Muscle layer of duodenum (tissue), 2 donors: ENCODE data around the gene MYRIP.

Experiments used
- H3K27ac ChIP-seq: one replicate; pipeline ENCODE4 v1.7.0; 2013; ENCODE audit warnings: mild to moderate bottlenecking, low read length
- H3K27me3 ChIP-seq: one replicate; pipeline ENCODE4 v1.7.0; 2013; ENCODE audit warnings: low read depth, mild to moderate bottlenecking, control low read depth, low read length
- H3K36me3 ChIP-seq, 2 donors: one replicate each; pipeline ENCODE4 v1.7.0; 2013; ENCODE audit warnings: low read length in 2 of 2, control low read depth in 1 of 2, mild to moderate bottlenecking in 1 of 2; ENCODE audit not compliant: insufficient read depth in 2 of 2, control insufficient read depth in 1 of 2
- H3K4me1 ChIP-seq, 2 donors: one replicate each; pipeline ENCODE4 v1.7.0; 2013; ENCODE audit warnings: low read length in 2 of 2, mild to moderate bottlenecking in 2 of 2, control low read depth in 1 of 2, moderate library complexity in 1 of 2; ENCODE audit not compliant: insufficient read depth in 2 of 2, control insufficient read depth in 1 of 2
- H3K4me3 ChIP-seq, 2 donors: one replicate each; pipeline ENCODE4 v1.7.0; 2013; ENCODE audit warnings: low read length in 2 of 2, low read depth in 1 of 2, mild to moderate bottlenecking in 1 of 2
- H3K9me3 ChIP-seq, 2 donors: one replicate each; pipeline ENCODE4 v1.7.0; 2013; ENCODE audit warnings: low read length in 2 of 2, control low read depth in 1 of 2, mild to moderate bottlenecking in 1 of 2; ENCODE audit not compliant: control insufficient read depth in 1 of 2
- donor health status: healthy.

The MYRIP gene

GRCh38 chr3:40143283-40144090 is 334.1 kb downstream of the MYRIP start:
- H3K9me3 ChIP-seq, result peaks cover 0 to 6% of the 10 kb centered on the region in 2 donors
- H3K36me3 ChIP-seq, result no peaks in the 10 kb centered on the region
- H3K4me1 ChIP-seq, result no peaks in the 10 kb centered on the region
- no peaks in the 10 kb centered on the region for H3K27me3 ChIP-seq
- H3K4me3 ChIP-seq, result no peak overlapping the region
- no peak overlapping the region for H3K27ac ChIP-seq

GRCh38 chr3:40148827-40149226 is 339.4 kb downstream of the MYRIP start:
- H3K4me3 ChIP-seq, result no peak overlapping the region
- no peaks in the 10 kb centered on the region for H3K4me1 ChIP-seq

GRCh38 chr3:40152482-40153133 is 343.2 kb downstream of the MYRIP start:
- H3K27ac ChIP-seq, result no peak overlapping the region
- H3K36me3 ChIP-seq, result no peaks in the 10 kb centered on the region
- H3K4me3 ChIP-seq, result no peak overlapping the region

More at GRCh38 chr3:40148827-40149226, 339.4 kb downstream of the MYRIP start:
- Histone ChIP-seq H3K9me3 (no peaks in the 10 kb centered on the region), H3K27ac (no peak overlapping the region), H3K27me3 (no peaks in the 10 kb centered on the region), H3K36me3 (no peaks in the 10 kb centered on the region)

GRCh38 chr3:40160933-40161332 is 351.5 kb downstream of the MYRIP start:
- H3K27ac ChIP-seq, result no peak overlapping the region
- H3K4me3 ChIP-seq, result no peak overlapping the region
- H3K9me3 ChIP-seq, result no peaks in the 10 kb centered on the region

More at GRCh38 chr3:40152482-40153133, 343.2 kb downstream of the MYRIP start:
- no peaks in the 10 kb centered on the region for H3K9me3 ChIP-seq
- no peaks in the 10 kb centered on the region for H3K27me3 ChIP-seq
- no peaks in the 10 kb centered on the region for H3K4me1 ChIP-seq

GRCh38 chr3:40162616-40163015 is 353.2 kb downstream of the MYRIP start:
- Histone ChIP-seq H3K27me3 (no peaks in the 10 kb centered on the region), H3K4me1 (no peaks in the 10 kb centered on the region), H3K27ac (no peak overlapping the region), H3K36me3 (no peaks in the 10 kb centered on the region), H3K9me3 (no peaks in the 10 kb centered on the region), H3K4me3 (no peak overlapping the region)

More at GRCh38 chr3:40160933-40161332, 351.5 kb downstream of the MYRIP start:
- H3K4me1 ChIP-seq, result no peaks in the 10 kb centered on the region
- no peaks in the 10 kb centered on the region for H3K36me3 ChIP-seq
- no peaks in the 10 kb centered on the region for H3K27me3 ChIP-seq

GRCh38 chr3:40166997-40167396 is 357.6 kb downstream of the MYRIP start:
- Histone ChIP-seq H3K9me3 (no peaks in the 10 kb centered on the region), H3K4me1 (no peaks in the 10 kb centered on the region), H3K27ac (no peak overlapping the region), H3K4me3 (no peak overlapping the region), H3K27me3 (no peaks in the 10 kb centered on the region), H3K36me3 (no peaks in the 10 kb centered on the region)

- H3K27ac ChIP-seq, result no peak overlapping the region
- peaks cover 0 to 5% of the 10 kb centered on the region in 2 donors for H3K4me1 ChIP-seq
- no peaks in the 10 kb centered on the region for H3K9me3 ChIP-seq
- H3K36me3 ChIP-seq, result no peaks in the 10 kb centered on the region
- no peak overlapping the region for H3K4me3 ChIP-seq
- no peaks in the 10 kb centered on the region for H3K27me3 ChIP-seq
Observed at GRCh38 chr3:40167958-40168357, 358.5 kb downstream of the MYRIP start.

- Histone ChIP-seq H3K9me3 (no peaks in the 10 kb centered on the region), H3K27ac (no peak overlapping the region), H3K4me3 (no peak overlapping the region), H3K36me3 (no peaks in the 10 kb centered on the region), H3K27me3 (no peaks in the 10 kb centered on the region), H3K4me1 (peaks cover 0 to 6% of the 10 kb centered on the region in 2 donors)
Observed at GRCh38 chr3:40169983-40170382, 360.6 kb downstream of the MYRIP start.

GRCh38 chr3:40170395-40170794 is 361.0 kb downstream of the MYRIP start:
- no peaks in the 10 kb centered on the region for H3K9me3 ChIP-seq
- no peaks in the 10 kb centered on the region for H3K27me3 ChIP-seq
- H3K4me3 ChIP-seq, result no peak overlapping the region
- no peaks in the 10 kb centered on the region for H3K36me3 ChIP-seq
- H3K27ac ChIP-seq, result no peak overlapping the region
- peaks cover 0 to 6% of the 10 kb centered on the region in 2 donors for H3K4me1 ChIP-seq

- Histone ChIP-seq H3K27me3 (no peaks in the 10 kb centered on the region), H3K4me3 (no peak overlapping the region), H3K36me3 (no peaks in the 10 kb centered on the region), H3K9me3 (no peaks in the 10 kb centered on the region), H3K4me1 (peaks cover 0 to 6% of the 10 kb centered on the region in 2 donors), H3K27ac (no peak overlapping the region)
Observed at GRCh38 chr3:40172560-40172959, 363.2 kb downstream of the MYRIP start.

GRCh38 chr3:40173227-40173721 is 363.9 kb downstream of the MYRIP start:
- Histone ChIP-seq H3K27ac (no peak overlapping the region), H3K4me1 (peaks cover 0 to 6% of the 10 kb centered on the region in 2 donors), H3K4me3 (no peak overlapping the region), H3K9me3 (no peaks in the 10 kb centered on the region), H3K36me3 (no peaks in the 10 kb centered on the region), H3K27me3 (no peaks in the 10 kb centered on the region)
